GM10248 (cell line): ENCODE data around the gene SLC6A11.

ENCODE experiments used
- CTCF ChIA-PET: fragments of 300-600 bp; sonication (Branson Sonifier 250); formaldehyde crosslinking; extraction: SDS; loops from one replicate; lab custom pipeline; 2021; ENCODE audit warnings: antibody characterized with exemption; lab: Yijun Ruan, JAX
- POLR2A ChIA-PET: fragments of 350-650 bp; sonication (Branson Sonifier 250); formaldehyde crosslinking; extraction: SDS; loops from one replicate; lab custom pipeline; 2020; ENCODE audit warnings: antibody characterized with exemption; lab: Yijun Ruan, JAX
- DNase-seq: peaks from one replicate; pipeline ENCODE4 v3.0.0; 2012; ENCODE audit errors: extremely low spot score
- TF ChIP-seq, protein P1 (sequence below): IDR thresholded peaks from 2 replicates; pipeline ENCODE4 v1.5.1; 2012; ENCODE audit warnings: mild to moderate bottlenecking, low read depth; ENCODE audit errors: extremely low read depth, missing control alignments, control extremely low read depth

Gene SLC6A11

GRCh38 chr3:10918011-10918410 is 102.0 kb downstream of the SLC6A11 start:
- ChIA-PET CTCF (no interaction called here), POLR2A (no interaction called here)
- TF ChIP-seq, protein P1, sequence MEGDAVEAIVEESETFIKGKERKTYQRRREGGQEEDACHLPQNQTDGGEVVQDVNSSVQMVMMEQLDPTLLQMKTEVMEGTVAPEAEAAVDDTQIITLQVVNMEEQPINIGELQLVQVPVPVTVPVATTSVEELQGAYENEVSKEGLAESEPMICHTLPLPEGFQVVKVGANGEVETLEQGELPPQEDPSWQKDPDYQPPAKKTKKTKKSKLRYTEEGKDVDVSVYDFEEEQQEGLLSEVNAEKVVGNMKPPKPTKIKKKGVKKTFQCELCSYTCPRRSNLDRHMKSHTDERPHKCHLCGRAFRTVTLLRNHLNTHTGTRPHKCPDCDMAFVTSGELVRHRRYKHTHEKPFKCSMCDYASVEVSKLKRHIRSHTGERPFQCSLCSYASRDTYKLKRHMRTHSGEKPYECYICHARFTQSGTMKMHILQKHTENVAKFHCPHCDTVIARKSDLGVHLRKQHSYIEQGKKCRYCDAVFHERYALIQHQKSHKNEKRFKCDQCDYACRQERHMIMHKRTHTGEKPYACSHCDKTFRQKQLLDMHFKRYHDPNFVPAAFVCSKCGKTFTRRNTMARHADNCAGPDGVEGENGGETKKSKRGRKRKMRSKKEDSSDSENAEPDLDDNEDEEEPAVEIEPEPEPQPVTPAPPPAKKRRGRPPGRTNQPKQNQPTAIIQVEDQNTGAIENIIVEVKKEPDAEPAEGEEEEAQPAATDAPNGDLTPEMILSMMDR = no peak
- DNase-seq = no peak

DNA sequence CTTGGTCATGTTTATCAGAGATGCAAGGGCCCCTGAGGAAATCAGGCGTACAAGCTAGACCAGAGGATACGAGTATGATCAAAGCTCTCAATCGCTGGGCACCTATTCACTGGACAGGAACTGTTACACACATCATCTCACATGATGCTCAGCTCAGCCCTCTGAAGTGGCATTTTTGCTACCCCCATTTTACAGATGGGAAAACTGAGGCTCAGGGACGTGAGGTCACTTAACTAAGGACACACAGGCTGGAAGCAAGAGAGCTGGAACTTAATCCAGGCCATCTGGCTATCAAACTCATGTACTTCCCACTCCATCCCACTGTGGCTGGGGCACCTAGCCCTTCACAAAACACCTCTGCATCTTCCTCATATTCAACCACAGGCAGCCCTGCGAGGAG is 103.6 kb downstream of the SLC6A11 start:
- no peak for DNase-seq
- TF ChIP-seq, protein P1 = no peak
- POLR2A ChIA-PET = no interaction called here
- CTCF ChIA-PET = no interaction called here

- no peak for DNase-seq
- ChIA-PET CTCF (interaction anchor here (1.1 kb wide), 2 partner anchors 20 to 65 kb away, joined by 3 to 4 read pairs; no protein-coding TSS in a partner anchor), POLR2A (no interaction called here)
- TF ChIP-seq, protein P1 = no peak
Measured at GRCh38 chr3:10925436-10926255, 109.6 kb downstream of the SLC6A11 start.

GRCh38 chr3:10926256-10926810 is 110.3 kb downstream of the SLC6A11 start:
- no peak for DNase-seq
- CTCF ChIA-PET = interaction anchor here (1.1 kb wide), 1 partner anchor 66 kb away, joined by 3 read pairs; no protein-coding TSS in a partner anchor
- POLR2A ChIA-PET = no interaction called here
- TF ChIP-seq, protein P1 = no peak

- TF ChIP-seq, protein P1 = no peak
- POLR2A ChIA-PET = no interaction called here
- DNase-seq = no peak
- CTCF ChIA-PET = interaction anchor here (1.1 kb wide), 1 partner anchor 66 kb away, joined by 3 read pairs; no protein-coding TSS in a partner anchor
Measured at GRCh38 chr3:10926811-10927521, 110.9 kb downstream of the SLC6A11 start.

- CTCF ChIA-PET = interaction anchor here (1.3 kb wide), 1 partner anchor 18 kb away, joined by 3 read pairs; no protein-coding TSS in a partner anchor
- TF ChIP-seq, protein P1 = no peak
- POLR2A ChIA-PET = no interaction called here
- no peak for DNase-seq
Measured at GRCh38 chr3:10927551-10927950, 111.5 kb downstream of the SLC6A11 start.
